HEK293T (cell line): ENCODE data around the gene CD34.

Experiments
- ARNT ChIP-seq: fragments of 450-650 bp; IDR thresholded peaks from 2 replicates; pipeline ENCODE4 v1.6.1; 2017; ENCODE audit warnings: mild to moderate bottlenecking
- BHLHE40 ChIP-seq: fragments of 450-650 bp; IDR thresholded peaks from 2 replicates; pipeline ENCODE4 v1.6.1; 2016; ENCODE audit warnings: mild to moderate bottlenecking, moderate library complexity, borderline replicate concordance
- CTBP1 ChIP-seq: fragments of 450-650 bp; IDR thresholded peaks from 2 replicates; pipeline ENCODE4 v1.6.1; 2016; ENCODE audit warnings: borderline replicate concordance
- FOXA1 ChIP-seq: fragments of 450-650 bp; IDR thresholded peaks from 2 replicates; pipeline ENCODE4 v1.6.1; 2016; ENCODE audit warnings: mild to moderate bottlenecking
- FOXK2 ChIP-seq: fragments of 450-650 bp; IDR thresholded peaks from 2 replicates; pipeline ENCODE4 v1.6.1; 2016; ENCODE audit warnings: mild to moderate bottlenecking
- FOXM1 ChIP-seq: fragments of 450-650 bp; IDR thresholded peaks from 2 replicates; pipeline ENCODE4 v1.6.1; 2017; ENCODE audit warnings: mild to moderate bottlenecking, borderline replicate concordance
- NFRKB ChIP-seq: fragments of 450-650 bp; IDR thresholded peaks from 2 replicates; pipeline ENCODE4 v1.6.1; 2016; ENCODE audit warnings: mild to moderate bottlenecking, moderate library complexity
- SP1 ChIP-seq: fragments of 450-650 bp; IDR thresholded peaks from 2 replicates; pipeline ENCODE4 v1.6.1; 2017
- SUZ12 ChIP-seq: fragments of 450-650 bp; IDR thresholded peaks from 2 replicates; pipeline ENCODE4 v1.6.1; 2016; ENCODE audit warnings: mild to moderate bottlenecking
- TARDBP ChIP-seq: fragments of 450-650 bp; IDR thresholded peaks from 2 replicates; pipeline ENCODE4 v1.6.1; 2016
- ZNF384 ChIP-seq: fragments of 450-650 bp; IDR thresholded peaks from 2 replicates; pipeline ENCODE4 v1.6.1; 2016

DNA sequence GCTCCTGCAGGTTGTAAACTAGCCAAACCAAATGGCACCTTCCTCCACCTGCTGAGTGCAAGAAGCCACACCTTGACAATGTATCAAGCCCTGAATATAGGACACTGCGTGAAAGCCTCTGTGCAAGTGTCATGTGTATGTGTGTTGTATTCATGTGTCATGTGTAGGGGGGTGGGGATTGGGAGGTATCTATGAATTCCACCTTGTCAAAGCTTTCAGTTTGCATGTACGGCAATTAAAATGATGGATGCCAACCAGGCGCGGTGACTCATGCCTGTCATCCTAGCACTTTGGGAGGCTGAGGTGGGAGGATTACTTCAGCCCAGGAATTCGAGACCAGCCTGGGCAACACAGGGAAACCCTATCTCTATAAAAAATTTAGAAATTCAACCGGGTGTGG, 19.8 kb downstream of the CD34 start:
- TF ChIP-seq SP1 (no peak), BHLHE40 (no peak), ZNF384 (no peak), FOXM1 (no peak), ARNT (no peak), FOXK2 (no peak), FOXA1 (no peak), SUZ12 (no peak), CTBP1 (no peak), TARDBP (no peak), NFRKB (no peak)
